Natural killer cell (primary cell): ENCODE results near the gene AQR. TPM values are rescaled to one million over a fixed set of nuclear protein-coding genes. Genes with fewer than 3 reads are reported as not detected.

Source experiments
- ATAC-seq, 3 donors: fragments of 150-1000 bp in 2 of 3; fragments of 200-7000 bp in 1 of 3; cut with Tn5 transposase; 1 replicate in 1 of 3; 2 replicates in 2 of 3; pipeline ENCODE4 v1.10.0; 2021; ENCODE audit warnings: mild to moderate bottlenecking in 2 of 3, moderate library complexity in 2 of 3
- DNase-seq, 2 donors: peaks; one replicate each; pipeline versions ENCODE4 v3.0.0 to v3.0.0-alpha.2; 2013 to 2021; ENCODE audit warnings: mixed read lengths in 1 of 2
- H3K27ac ChIP-seq: one replicate; pipeline ENCODE4 v1.5.1; 2013; ENCODE audit warnings: mild to moderate bottlenecking, low read length
- H3K27me3 ChIP-seq: one replicate; pipeline ENCODE4 v1.6.1; 2013; ENCODE audit warnings: low read length; ENCODE audit not compliant: control insufficient read depth, insufficient read depth
- H3K36me3 ChIP-seq: one replicate; pipeline ENCODE4 v1.6.1; 2013; ENCODE audit warnings: low read length; ENCODE audit not compliant: control insufficient read depth, insufficient read depth
- H3K4me1 ChIP-seq: one replicate; pipeline ENCODE4 v1.6.1; 2013; ENCODE audit warnings: low read length; ENCODE audit not compliant: control insufficient read depth, insufficient read depth
- H3K4me3 ChIP-seq: one replicate; pipeline ENCODE4 v1.5.1; 2013; ENCODE audit warnings: low read length
- H3K9me3 ChIP-seq: one replicate; pipeline ENCODE4 v1.6.1; 2013; ENCODE audit warnings: low read length; ENCODE audit not compliant: control insufficient read depth, insufficient read depth
- H3K27ac Mint-ChIP-seq, 2 donors: one replicate each; pipeline ENCODE4 v1.8.0; 2022; ENCODE audit warnings: mild to moderate bottlenecking in 2 of 2, mixed read lengths in 2 of 2, moderate library complexity in 1 of 2
- H3K27me3 Mint-ChIP-seq, 2 donors: one replicate each; pipeline ENCODE4 v1.8.0; 2022; ENCODE audit warnings: low read depth in 2 of 2, mixed read lengths in 2 of 2
- H3K36me3 Mint-ChIP-seq: one replicate; pipeline ENCODE4 v1.8.0; 2022; ENCODE audit warnings: mixed read lengths
- H3K4me1 Mint-ChIP-seq, 2 donors: one replicate each; pipeline ENCODE4 v1.8.0; 2022; ENCODE audit warnings: mixed read lengths in 2 of 2
- H3K4me3 Mint-ChIP-seq: one replicate; pipeline ENCODE4 v1.8.0; 2022; ENCODE audit warnings: mild to moderate bottlenecking, moderate library complexity, mixed read lengths
- H3K9me3 Mint-ChIP-seq, 2 donors: one replicate each; pipeline ENCODE4 v1.8.0; 2022; ENCODE audit warnings: mixed read lengths in 2 of 2
- CTCF ChIP-seq: fragments of 200-600 bp; IDR thresholded peaks from one replicate; pipeline ENCODE4 v1.8.0; 2022; ENCODE audit warnings: antibody characterized with exemption
- WGBS: methylation state at CpG from one replicate; pipeline ENCODE4 v1.1.7; 2013; ENCODE audit warnings: missing lambda C conversion rate; ENCODE audit not compliant: insufficient coverage; 5-methylcytosine and 5-hydroxymethylcytosine counted together
- intact Hi-C: fragments of 100-400 bp; cut with micrococcal nuclease; formaldehyde crosslinking; loops from one replicate; pipeline ENCODE4 v1.14.2; 2022
- total RNA-seq, 4 donors: library from RNA; stranded (reverse); fragments of 120-200 nt in 1 of 4; gene quantifications; one replicate each; pipeline versions ENCODE4 v1.2.3 to v1.2.4, GENCODE V29; 2013 to 2022

AQR gene
- total RNA-seq, 3 donors from 2014 or later (not counting 1 experiment from before 2014, with no cell fraction given), result 44.8 to 64.4 (median 53.0) TPM

GRCh38 chr15:34986326-34986725, 16.8 kb upstream of the AQR start:
- no peak for DNase-seq
- H3K4me3 Mint-ChIP-seq, result peak overlapping the region; percentile 95
- no peak for ATAC-seq
- no peaks in the 10 kb centered on the region for H3K27me3 ChIP-seq
- peaks cover 16% of the 10 kb centered on the region for H3K4me1 ChIP-seq
- no peak overlapping the region for H3K27ac ChIP-seq
- H3K9me3 ChIP-seq, result no peaks in the 10 kb centered on the region
- no peaks in the 10 kb centered on the region for H3K27me3 Mint-ChIP-seq
- H3K36me3 Mint-ChIP-seq, result no peaks in the 10 kb centered on the region
- no peak overlapping the region for H3K4me3 ChIP-seq
- H3K9me3 Mint-ChIP-seq, result no peaks in the 10 kb centered on the region
- peaks cover 20% of the 10 kb centered on the region for H3K36me3 ChIP-seq
- 83% methylated on average over 1 of the region's 1 CpG for WGBS
- peak overlapping the region; percentile 95 to 98 for H3K27ac Mint-ChIP-seq
- TF ChIP-seq CTCF, result no peak
- intact Hi-C loops, result no loop called here
- H3K4me1 Mint-ChIP-seq, result peaks cover 18 to 30% of the 10 kb centered on the region in 2 donors

DNA sequence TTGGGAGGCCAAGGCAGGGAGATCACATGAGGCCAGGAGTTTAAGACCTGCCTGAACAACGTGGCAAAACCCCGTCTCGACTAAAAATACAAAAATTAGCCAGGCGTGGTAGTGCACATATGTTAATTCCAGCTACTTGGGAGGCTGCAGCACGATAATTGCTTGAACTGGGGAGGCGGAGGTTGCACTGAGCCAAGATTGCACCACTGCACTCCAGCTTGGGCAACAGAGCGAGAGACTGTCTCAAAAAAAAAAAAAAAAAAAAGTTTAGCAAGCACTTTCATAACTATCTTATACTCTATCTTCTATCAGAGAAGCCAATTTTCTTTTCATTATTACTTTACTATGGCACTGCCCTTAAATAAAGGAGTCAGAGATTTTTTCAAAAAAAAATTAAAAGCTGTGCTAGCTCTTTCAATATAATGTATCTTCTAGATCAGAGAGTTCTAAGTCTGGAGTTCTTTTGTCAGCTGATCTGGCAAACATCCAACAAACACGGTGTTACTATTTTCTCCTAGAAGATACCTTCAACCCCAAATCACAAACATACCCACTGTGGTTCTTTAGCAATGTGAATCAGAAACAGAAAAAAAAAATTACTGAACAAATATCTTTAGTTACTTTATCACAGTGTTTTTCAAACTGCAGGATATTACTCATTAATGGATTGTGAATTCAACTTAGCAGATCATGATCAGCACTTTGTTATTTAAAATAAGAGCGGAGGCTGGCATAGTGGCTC, 15.5 kb upstream of the AQR start:
- peaks cover 22 to 30% of the 10 kb centered on the region in 2 donors for H3K4me1 Mint-ChIP-seq
- H3K36me3 Mint-ChIP-seq, result no peaks in the 10 kb centered on the region
- no peak overlapping the region for H3K4me3 ChIP-seq

DNA sequence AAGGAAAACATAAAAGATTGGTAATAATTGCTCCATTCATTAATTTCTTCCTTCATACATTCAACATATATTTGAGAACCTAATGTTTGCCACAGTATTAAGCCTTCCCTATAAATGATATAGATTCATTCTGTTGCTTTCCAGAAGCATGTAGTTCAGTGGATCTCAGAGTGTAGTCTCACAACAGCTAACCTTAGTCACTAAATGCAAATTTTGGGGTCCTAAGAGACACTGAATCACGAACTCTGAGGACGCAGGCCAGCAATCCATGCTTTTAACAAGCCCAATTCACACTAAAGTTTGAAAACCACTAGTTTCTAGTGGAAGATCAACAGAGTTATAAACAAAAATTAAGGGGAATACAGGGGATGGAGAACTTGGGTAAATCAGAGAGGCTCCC, 7.2 kb upstream of the AQR start:
- WGBS, result 38% methylated on average over 2 of the region's 2 CpGs
- H3K4me3 ChIP-seq, result no peak overlapping the region

More for the DNA sequence above, 15.5 kb upstream of the AQR start:
- no peak overlapping the region for H3K27ac ChIP-seq
- no peaks in the 10 kb centered on the region for H3K27me3 ChIP-seq
- no peak for ATAC-seq
- no peaks in the 10 kb centered on the region for H3K9me3 ChIP-seq
- peak overlapping the region; percentile 56 for H3K4me3 Mint-ChIP-seq
- no peaks in the 10 kb centered on the region for H3K27me3 Mint-ChIP-seq
- 79% methylated on average over 9 of the region's 9 CpGs for WGBS
- peaks cover 16% of the 10 kb centered on the region for H3K4me1 ChIP-seq
- no peaks in the 10 kb centered on the region for H3K9me3 Mint-ChIP-seq
- TF ChIP-seq CTCF, result no peak
- DNase-seq, result peak in 1 of 2 donors; percentile 37
- H3K36me3 ChIP-seq, result peaks cover 23% of the 10 kb centered on the region
- peak overlapping the region in 1 of 2 donors; percentile 31 for H3K27ac Mint-ChIP-seq
- intact Hi-C loops, result no loop called here

More for the DNA sequence above, 7.2 kb upstream of the AQR start:
- no peak overlapping the region for H3K4me3 Mint-ChIP-seq
- no peak overlapping the region for H3K27ac Mint-ChIP-seq
- no peak for ATAC-seq
- H3K36me3 Mint-ChIP-seq, result no peaks in the 10 kb centered on the region
- peaks cover 0 to 6% of the 10 kb centered on the region in 2 donors for H3K4me1 Mint-ChIP-seq
- DNase-seq, result no peak
- no peak for TF ChIP-seq CTCF
- Histone ChIP-seq H3K27me3 (no peaks in the 10 kb centered on the region), H3K9me3 (no peaks in the 10 kb centered on the region), H3K27ac (no peak overlapping the region), H3K4me1 (no peaks in the 10 kb centered on the region), H3K36me3 (peaks cover 8% of the 10 kb centered on the region)
- H3K27me3 Mint-ChIP-seq, result no peaks in the 10 kb centered on the region
- no peaks in the 10 kb centered on the region for H3K9me3 Mint-ChIP-seq
- intact Hi-C loops, result no loop called here
